Measurements from ENCODE around the gene MRPS10.

- TF ChIP-seq CTCF (IDR thresholded peaks at IDR 0.05): no peak
- TF ChIP-seq POLR2A (IDR thresholded peaks at IDR 0.05): no peak
- TF ChIP-seq EP300 (IDR thresholded peaks at IDR 0.05): no peak
- no peak for TF ChIP-seq POLR2AphosphoS5 (IDR thresholded peaks at IDR 0.05)
These were observed 10.6 kb upstream of the MRPS10 start for GRCh38 chr6:42228305-42228704.
